DMS153 treated with DMSO at 0.1 percent for 48 hours (cell line): Measurements from ENCODE around the gene NUF2.
"Not testable (repeated sequence)": the region's sequence is repeated elsewhere in the genome, so short reads cannot be mapped to it uniquely, and the experiment has no call there.

Source experiments
- DNase-seq: peaks from one replicate; lab custom pipeline; 2025; ENCODE audit not compliant: unreplicated experiment; lab: John Stamatoyannopoulos, UW

Gene NUF2

GRCh38 chr1:163331116-163331515 is 9.4 kb downstream of the NUF2 start:
- DNase-seq, result no peak

- no peak for DNase-seq
Measured at GRCh38 chr1:163335216-163335615, 13.5 kb downstream of the NUF2 start.

- no peak for DNase-seq
Measured at GRCh38 chr1:163337631-163338030, 15.9 kb downstream of the NUF2 start.

GRCh38 chr1:163346326-163346870 is 24.6 kb downstream of the NUF2 start:
- no peak for DNase-seq

GRCh38 chr1:163347106-163347505 is 25.4 kb downstream of the NUF2 start:
- no peak for DNase-seq

- DNase-seq, result no peak
Measured at GRCh38 chr1:163351912-163352311, 30.2 kb downstream of the NUF2 start.

GRCh38 chr1:163357378-163357777 is 35.6 kb downstream of the NUF2 start:
- DNase-seq, result no peak

GRCh38 chr1:163358172-163358571 is 36.4 kb downstream of the NUF2 start:
- DNase-seq, result not testable (repeated sequence)

GRCh38 chr1:163361123-163361934 is 39.6 kb downstream of the NUF2 start:
- peak; percentile 87 for DNase-seq

- DNase-seq, result no peak
Measured at GRCh38 chr1:163365186-163365585, 43.4 kb downstream of the NUF2 start.

- DNase-seq, result no peak
Measured at GRCh38 chr1:163366555-163366954, 44.8 kb downstream of the NUF2 start.

- no peak for DNase-seq
Measured at GRCh38 chr1:163367721-163368120, 46.0 kb downstream of the NUF2 start.

GRCh38 chr1:163372576-163372975 is 50.8 kb downstream of the NUF2 start:
- DNase-seq, result no peak

- no peak for DNase-seq
Measured at GRCh38 chr1:163378554-163378953, 56.8 kb downstream of the NUF2 start.

- DNase-seq, result no peak
Measured at GRCh38 chr1:163379801-163380200, 58.0 kb downstream of the NUF2 start.

GRCh38 chr1:163381487-163382184 is 59.9 kb downstream of the NUF2 start:
- no peak for DNase-seq

GRCh38 chr1:163382395-163382794 is 60.6 kb downstream of the NUF2 start:
- DNase-seq, result no peak

GRCh38 chr1:163387146-163387545 is 65.4 kb downstream of the NUF2 start:
- DNase-seq, result no peak

- DNase-seq, result no peak
Measured at GRCh38 chr1:163388970-163389369, 67.2 kb downstream of the NUF2 start.

- no peak for DNase-seq
Measured at GRCh38 chr1:163395790-163396189, 74.0 kb downstream of the NUF2 start.

- no peak for DNase-seq
Measured at GRCh38 chr1:163397451-163398200, 75.9 kb downstream of the NUF2 start.
